Measurements from ENCODE around the gene OR5A2.

DNA sequence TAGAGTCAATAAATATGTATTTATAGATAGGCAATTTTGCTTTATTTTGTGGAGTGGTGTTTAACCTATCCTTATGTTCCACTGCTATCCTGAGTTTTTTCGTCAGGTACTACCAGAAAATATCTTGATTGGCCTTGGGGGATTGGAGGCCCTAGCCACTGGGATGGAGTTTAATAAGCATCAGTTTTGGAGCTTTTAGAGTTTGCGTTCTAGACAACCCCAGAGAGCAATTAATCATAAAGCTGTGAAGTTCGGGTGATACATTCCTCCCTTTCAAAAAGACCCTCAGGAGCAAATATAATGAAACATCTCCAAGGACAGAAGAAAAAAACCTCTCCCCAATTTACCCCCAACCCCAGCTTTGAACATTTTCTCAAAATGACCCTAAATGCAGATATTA is 10.0 kb upstream of the OR5A2 start, which contains the start of gene OR5A1:
- TF ChIP-seq, protein P1, sequence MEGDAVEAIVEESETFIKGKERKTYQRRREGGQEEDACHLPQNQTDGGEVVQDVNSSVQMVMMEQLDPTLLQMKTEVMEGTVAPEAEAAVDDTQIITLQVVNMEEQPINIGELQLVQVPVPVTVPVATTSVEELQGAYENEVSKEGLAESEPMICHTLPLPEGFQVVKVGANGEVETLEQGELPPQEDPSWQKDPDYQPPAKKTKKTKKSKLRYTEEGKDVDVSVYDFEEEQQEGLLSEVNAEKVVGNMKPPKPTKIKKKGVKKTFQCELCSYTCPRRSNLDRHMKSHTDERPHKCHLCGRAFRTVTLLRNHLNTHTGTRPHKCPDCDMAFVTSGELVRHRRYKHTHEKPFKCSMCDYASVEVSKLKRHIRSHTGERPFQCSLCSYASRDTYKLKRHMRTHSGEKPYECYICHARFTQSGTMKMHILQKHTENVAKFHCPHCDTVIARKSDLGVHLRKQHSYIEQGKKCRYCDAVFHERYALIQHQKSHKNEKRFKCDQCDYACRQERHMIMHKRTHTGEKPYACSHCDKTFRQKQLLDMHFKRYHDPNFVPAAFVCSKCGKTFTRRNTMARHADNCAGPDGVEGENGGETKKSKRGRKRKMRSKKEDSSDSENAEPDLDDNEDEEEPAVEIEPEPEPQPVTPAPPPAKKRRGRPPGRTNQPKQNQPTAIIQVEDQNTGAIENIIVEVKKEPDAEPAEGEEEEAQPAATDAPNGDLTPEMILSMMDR (IDR thresholded peaks at IDR 0.05) = no peak
- TF ChIP-seq POLR2A (IDR thresholded peaks at IDR 0.05) = no peak
